GM18517 (cell line): Measurements from ENCODE around the gene PLD5.
"Not testable (repeated sequence)": the region's sequence is repeated elsewhere in the genome, so short reads cannot be mapped to it uniquely, and the experiment has no call there.

Source experiments
- ATAC-seq: cut with Tn5 transposase; IDR thresholded peaks from one replicate; pipeline ENCODE4 v1.9.1; 2021; ENCODE audit warnings: mild to moderate bottlenecking, moderate library complexity; ENCODE audit not compliant: unreplicated experiment

The PLD5 gene

DNA sequence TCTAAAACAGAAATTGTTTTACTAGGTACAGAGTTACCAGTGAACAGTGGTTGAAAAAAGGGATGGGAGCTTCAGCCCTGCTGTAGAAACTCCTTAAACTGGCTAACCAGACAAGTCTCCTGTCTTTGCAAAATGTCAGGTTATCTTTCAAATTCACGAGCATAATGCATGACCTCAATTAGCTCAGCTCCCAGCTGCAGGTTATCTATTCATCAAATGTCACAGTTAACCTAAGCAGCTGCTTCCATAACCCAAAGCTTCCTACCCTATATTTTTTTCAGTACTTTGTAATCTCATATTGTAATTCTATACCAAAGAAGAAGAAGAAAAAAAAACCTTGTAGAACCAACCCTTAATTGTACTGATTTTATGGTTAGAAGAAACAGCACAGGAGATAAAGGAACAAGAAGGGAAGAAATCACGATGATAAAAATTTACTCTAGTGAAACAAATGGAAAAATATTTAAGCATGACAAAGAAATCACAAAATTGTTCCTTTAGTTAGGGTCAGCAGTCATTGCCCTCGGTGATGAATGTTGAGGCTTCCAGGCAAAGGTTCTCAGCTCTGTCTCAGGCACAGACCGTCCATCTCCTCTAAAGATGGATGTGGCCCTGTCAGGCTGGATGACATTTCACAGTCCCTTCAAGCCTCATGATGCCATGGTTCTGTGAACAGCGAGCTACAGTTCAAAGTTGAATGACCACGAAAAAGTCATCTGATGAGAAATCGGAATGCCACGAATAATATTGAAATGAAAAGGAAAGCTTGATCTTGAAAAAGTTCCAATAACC, 95.9 kb downstream of the PLD5 start:
- no peak for ATAC-seq

GRCh38 chr1:242427519-242427918, 97.0 kb downstream of the PLD5 start:
- no peak for ATAC-seq

- no peak for ATAC-seq
Observed at GRCh38 chr1:242426271-242426905, 98.1 kb downstream of the PLD5 start.

DNA sequence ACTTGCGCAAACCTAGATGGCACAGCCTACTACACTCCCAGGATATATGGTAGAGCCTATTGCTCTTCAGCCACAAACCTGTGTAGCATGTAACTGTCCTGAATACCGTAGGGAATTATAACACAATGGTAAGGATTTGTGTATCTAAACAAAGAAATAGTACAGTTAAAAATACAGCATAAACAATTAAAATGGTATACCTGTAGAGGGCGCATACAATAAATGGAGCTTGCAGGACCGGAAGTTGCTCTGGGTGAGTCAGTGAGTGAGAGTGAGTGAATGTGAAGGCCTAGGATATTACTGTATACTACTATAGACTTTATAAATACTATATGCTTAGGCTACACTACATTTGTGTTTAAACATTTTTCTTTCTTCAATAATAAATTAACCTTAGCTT, 99.3 kb downstream of the PLD5 start:
- peak; percentile 63 for ATAC-seq

GRCh38 chr1:242416657-242417056, 107.8 kb downstream of the PLD5 start:
- ATAC-seq: no peak

- ATAC-seq: no peak
Observed at GRCh38 chr1:242412921-242413320, 111.6 kb downstream of the PLD5 start.

DNA sequence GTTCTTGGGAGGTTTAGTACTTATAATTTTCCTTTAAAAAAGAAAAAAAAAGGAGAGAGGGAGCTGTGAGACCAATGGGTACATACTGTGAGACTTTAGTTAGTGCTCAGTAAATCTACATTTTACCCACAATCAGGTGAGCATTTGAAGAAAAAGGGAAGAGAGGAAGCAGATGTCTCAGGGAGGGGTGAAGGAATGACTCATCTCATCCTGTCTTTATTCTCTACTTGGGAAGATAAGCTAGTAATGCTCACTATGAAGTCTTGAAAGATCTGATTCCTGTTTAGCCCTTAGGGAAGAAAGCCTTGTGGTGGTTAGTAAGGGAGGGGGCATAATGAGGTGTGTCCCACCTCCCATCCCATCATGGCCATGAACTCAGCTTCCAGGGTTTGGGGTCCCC, 112.6 kb downstream of the PLD5 start:
- no peak for ATAC-seq

DNA sequence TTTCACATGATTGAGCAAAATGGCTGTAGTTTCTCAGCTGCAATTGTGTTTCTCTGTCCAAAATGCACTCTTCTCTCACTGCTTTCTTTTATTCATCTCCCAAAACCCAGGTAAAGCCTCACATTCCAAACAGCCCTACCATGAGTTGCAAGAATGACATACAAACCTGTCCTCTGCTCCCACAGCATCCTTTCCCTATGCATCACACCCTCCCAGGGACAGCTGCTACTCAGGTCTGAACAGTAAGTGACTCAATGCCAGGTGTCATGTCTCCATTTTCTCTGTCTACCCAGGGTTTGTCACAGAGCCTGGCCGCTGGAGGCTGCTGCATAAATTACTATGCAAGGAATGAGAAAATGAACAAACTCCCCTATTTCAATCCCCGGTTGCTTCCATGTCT, 118.5 kb downstream of the PLD5 start:
- no peak for ATAC-seq

- no peak for ATAC-seq
Observed at GRCh38 chr1:242404296-242404695, 120.2 kb downstream of the PLD5 start.

- ATAC-seq: no peak
Observed at GRCh38 chr1:242402956-242403355, 121.5 kb downstream of the PLD5 start.

DNA sequence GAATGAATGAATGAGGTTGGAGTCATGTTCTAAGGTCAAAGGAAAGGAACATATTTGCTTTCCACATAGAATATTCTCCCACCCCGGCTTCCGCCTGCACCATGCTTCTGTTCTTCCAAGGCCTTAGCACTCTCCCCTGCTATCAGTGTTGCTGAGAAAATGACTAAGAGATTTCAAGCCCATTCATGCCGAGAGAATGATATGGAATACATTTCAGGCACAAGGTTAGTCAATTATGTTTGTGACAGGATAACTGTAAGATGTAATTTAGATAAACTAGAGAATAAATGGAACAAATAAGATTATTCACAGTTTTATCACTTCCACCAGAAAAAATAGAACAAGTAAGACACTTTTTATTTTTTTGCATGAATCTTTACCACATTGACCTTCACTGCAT, 122.6 kb downstream of the PLD5 start:
- ATAC-seq: no peak

DNA sequence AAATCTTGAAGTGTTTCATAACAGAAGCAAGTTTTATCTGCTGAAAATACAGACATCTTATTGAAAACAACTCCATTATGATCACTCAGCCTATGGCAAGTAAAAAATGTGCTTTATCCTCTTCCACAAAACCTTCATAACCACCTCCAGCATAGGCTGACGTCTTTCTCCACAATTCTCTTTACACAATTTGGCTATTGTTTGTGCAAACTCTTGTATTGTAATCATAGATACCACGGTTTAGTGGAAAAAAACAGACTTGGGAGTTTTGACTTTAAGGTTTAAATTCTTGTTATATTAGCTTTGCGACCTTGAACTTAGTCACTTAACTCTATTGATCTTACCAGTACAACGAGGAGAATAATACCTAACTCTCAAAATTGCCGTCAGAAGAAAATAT, 126.1 kb downstream of the PLD5 start:
- no peak for ATAC-seq

DNA sequence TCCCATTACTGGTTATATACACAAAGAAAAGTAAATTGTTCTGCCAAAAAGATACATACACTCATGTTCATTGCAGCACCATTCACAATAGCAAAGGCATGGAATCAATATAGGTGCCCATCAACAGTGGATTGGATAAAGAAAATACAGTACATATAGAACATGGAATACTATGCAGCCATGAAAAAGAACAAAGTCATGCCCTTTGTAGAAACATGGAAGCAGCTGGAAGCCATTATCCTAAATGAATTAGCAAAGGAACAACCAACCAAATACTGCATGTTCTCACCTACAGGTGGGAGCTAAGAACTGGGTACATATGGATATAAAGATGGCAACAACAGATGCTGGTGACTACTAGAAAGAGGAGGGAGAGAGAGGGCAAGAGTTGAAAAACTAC, 132.6 kb downstream of the PLD5 start:
- ATAC-seq: no peak

DNA sequence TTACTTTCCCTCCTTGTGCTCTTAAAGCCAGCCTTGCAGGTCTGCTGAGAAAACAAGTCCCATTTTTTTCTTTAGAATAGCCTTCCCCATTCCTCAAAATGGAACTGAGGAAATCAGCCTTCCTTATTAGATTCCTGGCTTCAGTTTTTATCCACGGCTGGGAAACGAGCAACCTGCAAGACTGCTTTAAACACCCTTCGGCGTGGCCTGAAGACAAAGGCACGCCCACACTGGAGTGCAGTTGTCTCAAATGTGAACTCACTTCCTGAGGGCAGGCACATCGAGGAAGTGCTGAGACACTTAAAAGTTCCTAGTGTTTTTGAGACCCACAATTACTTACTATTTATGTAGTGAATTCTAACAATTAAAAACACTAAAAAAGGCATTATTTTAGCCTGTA, 148.4 kb downstream of the PLD5 start:
- ATAC-seq: not testable (repeated sequence)

GRCh38 chr1:242350446-242350845, 174.1 kb downstream of the PLD5 start:
- ATAC-seq: not testable (repeated sequence)

GRCh38 chr1:242349636-242350035, 174.9 kb downstream of the PLD5 start:
- ATAC-seq: no peak

- ATAC-seq: not testable (repeated sequence)
Observed at GRCh38 chr1:242330865-242331264, 193.6 kb downstream of the PLD5 start.

GRCh38 chr1:242327381-242327780, 197.1 kb downstream of the PLD5 start:
- ATAC-seq: not testable (repeated sequence)

DNA sequence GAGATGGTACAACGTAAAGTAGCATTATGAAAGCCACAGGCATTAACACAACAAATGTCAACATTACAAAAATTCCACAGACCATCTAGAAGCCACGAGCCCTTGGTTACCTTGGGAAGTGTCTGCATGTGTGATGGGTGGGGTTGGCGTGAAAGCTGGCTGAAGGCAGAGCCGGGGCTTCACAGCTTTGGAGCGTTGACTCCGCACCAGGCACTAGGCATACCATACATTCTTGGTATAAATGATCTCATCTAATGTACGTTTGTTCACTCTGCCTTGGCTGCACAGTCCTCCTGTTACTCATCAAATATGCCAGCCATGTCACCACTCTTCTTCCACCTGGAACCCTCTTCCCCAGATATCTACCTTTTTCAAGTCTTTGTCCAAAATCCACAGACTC, 202.5 kb downstream of the PLD5 start:
- not testable (repeated sequence) for ATAC-seq

DNA sequence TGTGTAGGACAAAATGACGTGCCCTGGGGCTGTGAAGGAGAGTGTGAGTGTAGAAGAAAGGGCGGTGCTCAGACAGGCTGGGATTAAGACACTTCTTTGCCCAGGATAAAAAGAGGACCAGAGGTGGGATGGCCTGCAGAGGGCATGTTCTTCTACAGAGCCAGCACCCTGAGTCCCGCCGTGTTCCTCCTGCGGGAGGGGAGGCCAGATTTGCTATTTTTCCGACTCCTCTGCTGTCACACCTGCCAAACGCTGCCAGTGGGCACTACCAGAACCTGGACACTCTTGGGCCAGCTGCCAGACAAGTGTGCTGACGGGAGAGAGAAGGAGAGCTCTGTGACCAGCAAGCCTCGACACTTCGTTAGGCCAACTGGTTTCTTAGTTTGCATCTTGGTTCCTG, 206.4 kb downstream of the PLD5 start:
- no peak for ATAC-seq

GRCh38 chr1:242314865-242315264, 209.6 kb downstream of the PLD5 start:
- ATAC-seq: not testable (repeated sequence)

- not testable (repeated sequence) for ATAC-seq
Observed at GRCh38 chr1:242314085-242314649, 210.3 kb downstream of the PLD5 start.
